HFFc6 (cell line): ENCODE measurements around the gene PRKAR1B. TPM values are rescaled to one million over a fixed set of nuclear protein-coding genes. Genes with fewer than 3 reads are reported as not detected.

Experiments used
- DNase-seq: peaks from one replicate; pipeline ENCODE4 v3.0.0-alpha.2; 2018
- H3K27ac Mint-ChIP-seq: 2 replicates; pipeline ENCODE4 v1.8.0; 2020; ENCODE audit warnings: mild to moderate bottlenecking, mixed read lengths
- H3K27me3 Mint-ChIP-seq: 2 replicates; pipeline ENCODE4 v1.8.0; 2021; ENCODE audit warnings: mild to moderate bottlenecking, moderate library complexity, mixed read lengths; ENCODE audit not compliant: insufficient read depth
- H3K36me3 Mint-ChIP-seq: 2 replicates; pipeline ENCODE4 v1.8.0; 2021; ENCODE audit warnings: low read depth, mixed read lengths
- H3K4me1 Mint-ChIP-seq: 2 replicates; pipeline ENCODE4 v1.8.0; 2020; ENCODE audit warnings: low read depth, mixed read lengths
- H3K4me3 Mint-ChIP-seq: 2 replicates; pipeline ENCODE4 v1.8.0; 2020; ENCODE audit warnings: mild to moderate bottlenecking, moderate library complexity, mixed read lengths
- H3K9me3 Mint-ChIP-seq: 2 replicates; pipeline ENCODE4 v1.8.0; 2020; ENCODE audit warnings: mild to moderate bottlenecking, mixed read lengths
- total RNA-seq, 6 experiments: library from RNA; stranded (reverse); fragmentation: NEBNext Ultra II Directional; extraction: Animal tissue kit (Norgen Biotek cat#: 25700); gene quantifications; 2 replicates in 1 of 6; 3 replicates in 5 of 6; pipeline ENCODE4 v1.2.3, GENCODE V29; 2021
- TF ChIP-seq, protein P1 (sequence below): fragments of 200-600 bp; sonication (generic); IDR thresholded peaks from 2 replicates; pipeline ENCODE4 v1.5.0; 2021; ENCODE audit warnings: antibody characterized with exemption, mild to moderate bottlenecking

PRKAR1B gene
- total RNA-seq, 6 experiments from 2014 or later = 15.5 to 22.7 (median 17.1) TPM

DNA sequence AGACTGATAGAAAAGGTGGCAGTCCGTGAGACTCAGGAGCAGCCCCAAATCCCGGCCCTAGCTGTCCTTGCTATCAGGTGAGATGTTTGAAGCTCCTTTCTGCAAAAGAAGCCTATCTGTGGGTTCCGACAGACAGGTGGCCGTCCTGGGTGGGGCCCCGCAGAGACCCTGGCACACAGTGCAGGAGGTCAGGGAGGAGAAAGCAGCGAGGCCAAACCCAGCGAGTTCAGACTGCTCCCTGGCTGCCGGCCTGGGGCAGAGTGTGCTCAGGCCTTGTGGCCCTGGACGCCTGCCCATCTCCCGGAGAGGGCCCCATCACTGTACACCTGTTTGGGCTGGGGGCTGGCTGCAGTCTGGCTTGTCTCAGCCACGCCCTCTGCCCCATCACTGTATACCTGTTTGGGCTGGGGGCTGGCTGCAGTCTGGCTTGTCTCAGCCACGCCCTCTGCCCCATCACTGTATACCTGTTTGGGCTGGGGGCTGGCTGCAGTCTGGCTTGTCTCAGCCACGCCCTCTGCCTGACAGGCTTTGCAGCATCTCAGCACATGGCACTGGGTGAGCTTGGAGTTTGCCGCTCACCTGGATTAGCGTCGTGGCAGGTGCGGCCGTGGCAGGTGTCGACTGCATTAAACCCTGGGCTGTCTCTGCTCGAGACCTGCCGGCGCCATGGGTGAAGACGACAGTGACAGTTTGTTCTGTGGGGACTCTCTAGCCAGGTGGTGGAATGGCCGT is 11.8 kb upstream of the PRKAR1B start:
- H3K4me1 Mint-ChIP-seq = peaks cover 6% of the 10 kb centered on the region; the same call in 1 of the 2 replicates
- H3K9me3 Mint-ChIP-seq = no peaks in the 10 kb centered on the region
- no peak for DNase-seq
- H3K4me3 Mint-ChIP-seq = no peak overlapping the region
- H3K27ac Mint-ChIP-seq = no peak overlapping the region
- H3K36me3 Mint-ChIP-seq = peaks cover 13% of the 10 kb centered on the region
- TF ChIP-seq, protein P1, sequence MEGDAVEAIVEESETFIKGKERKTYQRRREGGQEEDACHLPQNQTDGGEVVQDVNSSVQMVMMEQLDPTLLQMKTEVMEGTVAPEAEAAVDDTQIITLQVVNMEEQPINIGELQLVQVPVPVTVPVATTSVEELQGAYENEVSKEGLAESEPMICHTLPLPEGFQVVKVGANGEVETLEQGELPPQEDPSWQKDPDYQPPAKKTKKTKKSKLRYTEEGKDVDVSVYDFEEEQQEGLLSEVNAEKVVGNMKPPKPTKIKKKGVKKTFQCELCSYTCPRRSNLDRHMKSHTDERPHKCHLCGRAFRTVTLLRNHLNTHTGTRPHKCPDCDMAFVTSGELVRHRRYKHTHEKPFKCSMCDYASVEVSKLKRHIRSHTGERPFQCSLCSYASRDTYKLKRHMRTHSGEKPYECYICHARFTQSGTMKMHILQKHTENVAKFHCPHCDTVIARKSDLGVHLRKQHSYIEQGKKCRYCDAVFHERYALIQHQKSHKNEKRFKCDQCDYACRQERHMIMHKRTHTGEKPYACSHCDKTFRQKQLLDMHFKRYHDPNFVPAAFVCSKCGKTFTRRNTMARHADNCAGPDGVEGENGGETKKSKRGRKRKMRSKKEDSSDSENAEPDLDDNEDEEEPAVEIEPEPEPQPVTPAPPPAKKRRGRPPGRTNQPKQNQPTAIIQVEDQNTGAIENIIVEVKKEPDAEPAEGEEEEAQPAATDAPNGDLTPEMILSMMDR = no peak
- no peaks in the 10 kb centered on the region; the same call in none of the 2 replicates for H3K27me3 Mint-ChIP-seq

DNA sequence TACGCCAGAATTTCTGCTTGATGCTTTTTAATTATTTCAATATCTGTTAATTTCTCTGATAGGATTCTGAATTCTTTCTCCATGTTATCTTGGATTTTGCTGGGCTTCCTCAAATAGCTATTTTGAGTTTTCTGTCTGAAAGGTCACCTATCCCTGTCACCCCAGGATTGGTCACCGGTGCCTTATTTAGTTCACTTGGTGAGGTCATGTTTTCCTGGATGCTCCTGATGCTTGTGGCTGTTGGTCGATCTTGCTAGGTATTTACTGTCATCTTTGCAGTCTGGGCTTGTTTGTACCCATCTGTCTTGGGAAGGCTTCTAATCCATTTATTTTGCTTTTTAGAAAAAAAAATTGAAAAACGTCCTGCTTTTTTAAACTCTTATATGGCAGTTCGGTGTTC is 11.2 kb upstream of the PRKAR1B start:
- no peak overlapping the region for H3K4me3 Mint-ChIP-seq
- TF ChIP-seq, protein P1 = no peak
- H3K4me1 Mint-ChIP-seq = peaks cover 6% of the 10 kb centered on the region; the same call in 1 of the 2 replicates
- H3K27me3 Mint-ChIP-seq = no peaks in the 10 kb centered on the region; the same call in none of the 2 replicates
- no peak overlapping the region for H3K27ac Mint-ChIP-seq
- no peaks in the 10 kb centered on the region for H3K9me3 Mint-ChIP-seq
- DNase-seq = no peak
- H3K36me3 Mint-ChIP-seq = peaks cover 13% of the 10 kb centered on the region

DNA sequence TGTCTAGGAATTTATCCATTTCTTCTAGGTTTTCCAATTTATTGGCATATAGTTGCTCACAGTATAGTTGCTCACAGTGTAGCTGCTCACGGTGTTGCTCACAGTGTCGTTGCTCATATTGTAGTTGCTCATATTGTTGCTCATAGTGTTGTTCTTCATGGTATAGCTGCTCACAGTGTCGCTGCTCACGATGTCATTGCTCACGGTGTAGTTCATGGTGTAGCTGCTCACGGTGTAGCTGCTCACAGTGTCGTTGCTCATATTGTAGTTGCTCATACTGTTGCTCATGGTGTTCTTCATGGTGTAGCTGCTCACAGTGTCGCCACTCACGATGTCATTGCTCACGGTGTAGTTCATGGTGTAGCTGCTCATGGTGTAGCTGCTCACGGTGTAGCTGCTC is 7.7 kb upstream of the PRKAR1B start:
- Mint-ChIP-seq H3K4me1 (peaks cover 6% of the 10 kb centered on the region; the same call in 1 of the 2 replicates), H3K27ac (no peak overlapping the region), H3K27me3 (no peaks in the 10 kb centered on the region), H3K36me3 (no peaks in the 10 kb centered on the region; the same call in 1 of the 2 replicates), H3K4me3 (no peak overlapping the region), H3K9me3 (no peaks in the 10 kb centered on the region)
- no peak for DNase-seq
- TF ChIP-seq, protein P1 = no peak

DNA sequence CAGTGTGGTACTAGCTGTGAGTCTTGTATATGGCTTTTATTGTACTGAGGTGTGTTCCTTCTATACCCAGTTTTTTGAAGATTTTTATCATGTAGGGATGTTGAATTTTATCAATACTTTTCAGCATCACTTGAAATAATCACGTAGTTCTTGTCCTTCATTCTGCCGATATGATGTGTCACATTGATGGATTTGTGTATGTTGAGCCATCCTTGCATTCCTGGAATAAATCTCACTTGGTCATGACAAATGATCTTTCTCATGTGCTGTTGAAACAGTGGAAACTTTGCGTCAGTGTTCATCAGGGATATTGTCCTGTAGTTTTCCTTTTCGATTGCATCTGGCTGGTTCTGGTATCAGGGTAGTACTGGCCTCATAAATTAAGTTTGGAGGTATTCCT is 7.1 kb upstream of the PRKAR1B start:
- TF ChIP-seq, protein P1 = no peak
- no peaks in the 10 kb centered on the region for H3K9me3 Mint-ChIP-seq
- no peaks in the 10 kb centered on the region; the same call in 1 of the 2 replicates for H3K36me3 Mint-ChIP-seq
- no peaks in the 10 kb centered on the region for H3K27me3 Mint-ChIP-seq
- peaks cover 6% of the 10 kb centered on the region; the same call in 1 of the 2 replicates for H3K4me1 Mint-ChIP-seq
- H3K4me3 Mint-ChIP-seq = no peak overlapping the region
- H3K27ac Mint-ChIP-seq = no peak overlapping the region
- DNase-seq = no peak

DNA sequence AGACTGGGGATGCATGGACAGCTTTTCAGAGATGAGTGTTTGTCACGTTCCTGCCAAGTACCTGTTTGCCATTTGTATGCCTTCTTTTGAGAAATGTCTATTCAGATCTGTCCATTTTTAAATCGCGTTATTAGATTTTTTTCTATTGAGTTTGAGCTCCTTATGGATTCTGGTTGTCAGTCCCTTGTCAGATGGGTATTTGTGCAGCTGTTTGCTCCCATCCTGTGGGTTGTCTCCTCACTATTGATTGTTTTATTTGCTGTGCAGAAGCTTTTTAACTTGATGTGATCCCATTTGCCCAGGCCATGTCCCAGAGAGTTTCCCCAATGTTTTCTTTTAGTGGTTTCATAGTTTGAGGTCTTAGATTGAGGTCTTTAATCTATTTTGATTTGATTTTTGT is 5.5 kb upstream of the PRKAR1B start:
- no peak for DNase-seq
- no peaks in the 10 kb centered on the region for H3K27me3 Mint-ChIP-seq
- TF ChIP-seq, protein P1 = no peak
- no peak overlapping the region for H3K27ac Mint-ChIP-seq
- H3K9me3 Mint-ChIP-seq = no peaks in the 10 kb centered on the region
- no peaks in the 10 kb centered on the region; the same call in 1 of the 2 replicates for H3K36me3 Mint-ChIP-seq
- H3K4me1 Mint-ChIP-seq = peaks cover 11% of the 10 kb centered on the region
- no peak overlapping the region for H3K4me3 Mint-ChIP-seq
